ENCODE measurements around the gene ADAM22.

Gene ADAM22

DNA sequence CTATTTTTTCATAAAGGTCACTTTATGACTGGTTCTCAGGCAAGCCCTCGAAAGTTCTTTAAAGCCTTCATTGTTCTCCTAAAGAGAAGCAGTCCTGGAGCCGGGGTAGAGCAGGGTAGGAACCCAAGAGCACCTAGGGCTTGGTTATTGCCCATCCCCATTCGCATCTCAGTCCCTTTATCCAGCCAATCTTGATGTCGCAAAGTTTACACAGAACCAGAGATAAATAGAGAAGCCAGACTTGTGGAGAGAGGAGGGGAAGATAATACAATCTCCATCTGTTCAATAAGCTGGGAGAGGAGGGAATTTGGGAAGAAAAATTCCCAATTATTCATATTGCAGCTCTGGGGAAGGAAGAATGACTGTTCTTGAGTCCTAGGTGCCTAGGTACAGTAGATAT, 292.1 kb downstream of the ADAM22 start:
- Histone ChIP-seq H3K27me3 (no peaks in the 10 kb centered on the region), H3K9me3 (no peaks in the 10 kb centered on the region)
- TF ChIP-seq, protein P1, sequence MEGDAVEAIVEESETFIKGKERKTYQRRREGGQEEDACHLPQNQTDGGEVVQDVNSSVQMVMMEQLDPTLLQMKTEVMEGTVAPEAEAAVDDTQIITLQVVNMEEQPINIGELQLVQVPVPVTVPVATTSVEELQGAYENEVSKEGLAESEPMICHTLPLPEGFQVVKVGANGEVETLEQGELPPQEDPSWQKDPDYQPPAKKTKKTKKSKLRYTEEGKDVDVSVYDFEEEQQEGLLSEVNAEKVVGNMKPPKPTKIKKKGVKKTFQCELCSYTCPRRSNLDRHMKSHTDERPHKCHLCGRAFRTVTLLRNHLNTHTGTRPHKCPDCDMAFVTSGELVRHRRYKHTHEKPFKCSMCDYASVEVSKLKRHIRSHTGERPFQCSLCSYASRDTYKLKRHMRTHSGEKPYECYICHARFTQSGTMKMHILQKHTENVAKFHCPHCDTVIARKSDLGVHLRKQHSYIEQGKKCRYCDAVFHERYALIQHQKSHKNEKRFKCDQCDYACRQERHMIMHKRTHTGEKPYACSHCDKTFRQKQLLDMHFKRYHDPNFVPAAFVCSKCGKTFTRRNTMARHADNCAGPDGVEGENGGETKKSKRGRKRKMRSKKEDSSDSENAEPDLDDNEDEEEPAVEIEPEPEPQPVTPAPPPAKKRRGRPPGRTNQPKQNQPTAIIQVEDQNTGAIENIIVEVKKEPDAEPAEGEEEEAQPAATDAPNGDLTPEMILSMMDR (IDR thresholded peaks at IDR 0.05; ENCODE audit: low read depth, low read length): no peak

DNA sequence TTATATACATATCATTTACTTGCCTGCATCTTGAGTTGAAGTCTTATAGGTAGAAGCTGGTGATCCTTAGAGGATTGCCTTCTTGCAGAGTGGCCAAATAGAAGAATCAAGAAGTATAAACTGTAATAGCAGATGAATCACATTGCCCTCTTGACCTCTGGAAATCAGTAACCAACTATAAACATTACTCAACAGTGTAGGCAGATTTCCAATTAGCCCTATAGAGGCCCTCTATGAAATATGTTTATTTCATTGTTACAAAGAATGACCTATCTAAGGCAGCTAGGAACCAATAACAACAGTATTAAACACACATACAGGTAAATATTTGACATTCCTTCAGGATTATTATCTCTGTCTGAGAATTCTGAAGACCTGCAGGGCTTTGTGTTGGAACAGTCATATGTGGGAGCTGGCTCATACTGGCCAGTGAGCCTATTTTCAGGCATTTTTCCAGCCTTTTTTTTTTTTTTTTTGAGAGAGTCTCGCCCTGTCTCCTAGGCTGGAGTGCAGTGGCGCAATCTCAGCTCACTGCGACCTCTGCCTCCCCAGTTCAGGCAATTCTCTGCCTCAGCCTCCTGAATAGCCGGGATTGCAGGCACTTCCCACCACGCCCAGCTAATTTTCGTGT, 292.9 kb downstream of the ADAM22 start:
- TF ChIP-seq, protein P1 (IDR thresholded peaks at IDR 0.05; ENCODE audit: low read depth, low read length): no peak
- Histone ChIP-seq H3K36me3 (no peaks in the 10 kb centered on the region), H3K9me3 (no peaks in the 10 kb centered on the region), H3K4me3 (ENCODE audit: low read depth, low read length) (no peak overlapping the region), H3K4me1 (no peaks in the 10 kb centered on the region), H3K27me3 (no peaks in the 10 kb centered on the region)
- no peak for DNase-seq

More for the DNA sequence above, 292.1 kb downstream of the ADAM22 start:
- no peaks in the 10 kb centered on the region for H3K36me3 ChIP-seq
- no peaks in the 10 kb centered on the region for H3K4me1 ChIP-seq
- no peak for DNase-seq
- H3K4me3 ChIP-seq (ENCODE audit: low read depth, low read length): no peak overlapping the region

DNA sequence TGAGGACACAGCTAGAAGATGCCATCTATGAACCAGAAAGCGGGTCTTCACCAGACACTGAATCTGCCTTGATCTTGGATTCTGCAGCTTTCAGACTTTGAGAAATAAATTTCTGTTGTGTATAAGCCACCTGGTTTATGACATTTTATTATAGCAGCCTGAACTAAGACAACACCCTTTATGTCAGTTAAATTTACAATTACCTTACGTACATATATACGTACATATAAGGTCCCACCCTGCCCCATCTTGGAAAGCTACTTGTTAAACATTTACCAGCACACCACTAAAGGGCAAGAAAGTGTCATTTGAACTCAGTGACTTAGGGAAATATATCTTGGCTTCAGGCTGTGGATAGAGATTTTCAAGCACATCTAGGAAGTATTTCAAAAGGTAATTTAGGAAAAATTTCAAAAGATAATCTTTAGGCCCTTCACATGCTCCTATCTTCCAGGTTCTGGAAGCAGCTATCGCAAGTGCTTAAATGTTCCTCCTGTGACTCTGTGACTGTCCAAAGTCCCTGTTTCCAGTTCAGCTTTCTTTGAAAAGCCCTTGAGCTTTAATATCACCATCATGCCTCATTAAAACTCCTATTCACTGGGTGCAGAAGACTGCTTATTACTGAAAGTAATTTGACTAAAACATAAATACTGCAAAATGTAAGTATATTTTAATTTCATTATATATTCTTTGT, 295.4 kb downstream of the ADAM22 start:
- no peak for DNase-seq
- Histone ChIP-seq H3K9me3 (no peaks in the 10 kb centered on the region), H3K36me3 (no peaks in the 10 kb centered on the region), H3K4me3 (ENCODE audit: low read depth, low read length) (no peak overlapping the region), H3K4me1 (no peaks in the 10 kb centered on the region), H3K27me3 (no peaks in the 10 kb centered on the region)
- TF ChIP-seq, protein P1 (IDR thresholded peaks at IDR 0.05; ENCODE audit: low read depth, low read length): no peak

DNA sequence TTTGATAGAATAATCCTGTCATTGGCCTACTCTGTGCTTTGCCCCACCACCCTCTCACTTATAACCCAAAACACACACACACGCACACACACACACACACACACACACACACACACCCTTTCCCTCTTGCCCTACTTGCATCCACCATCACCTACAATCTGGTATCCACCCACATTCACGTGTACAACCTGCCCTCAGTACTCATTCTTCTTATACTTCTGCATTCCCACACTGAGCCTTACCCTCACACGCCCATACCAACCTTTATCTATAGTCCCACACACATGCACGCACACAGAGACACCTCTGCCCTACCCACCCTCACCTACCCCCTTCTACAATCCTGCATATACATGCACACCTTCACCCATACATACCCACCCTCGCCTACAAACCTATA, 296.6 kb downstream of the ADAM22 start:
- Histone ChIP-seq H3K4me3 (ENCODE audit: low read depth, low read length) (no peak overlapping the region), H3K4me1 (no peaks in the 10 kb centered on the region), H3K9me3 (no peaks in the 10 kb centered on the region), H3K36me3 (no peaks in the 10 kb centered on the region), H3K27me3 (no peaks in the 10 kb centered on the region)
- TF ChIP-seq, protein P1 (IDR thresholded peaks at IDR 0.05; ENCODE audit: low read depth, low read length): no peak
- DNase-seq: no peak

DNA sequence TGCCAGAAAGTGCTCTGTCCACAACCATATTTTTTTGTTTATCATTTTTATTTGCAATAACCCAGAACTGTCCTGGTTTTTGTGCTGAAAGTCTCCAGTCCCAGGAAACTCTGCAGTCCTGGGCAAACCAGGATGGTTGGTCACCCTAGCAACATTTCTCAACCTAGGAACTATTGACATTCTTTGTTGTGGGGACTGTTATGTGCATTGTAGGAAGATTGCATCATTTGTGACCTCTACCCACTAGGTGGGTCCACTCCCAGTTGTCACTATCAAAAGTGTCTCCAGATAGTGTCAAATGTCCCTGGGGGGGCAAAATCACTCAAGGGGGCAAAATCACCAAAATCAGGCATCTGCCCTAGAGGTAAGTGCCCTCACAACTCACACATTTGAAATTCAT, 299.8 kb downstream of the ADAM22 start:
- no peak for DNase-seq
- TF ChIP-seq, protein P1 (IDR thresholded peaks at IDR 0.05; ENCODE audit: low read depth, low read length): no peak
- Histone ChIP-seq H3K9me3 (no peaks in the 10 kb centered on the region), H3K27me3 (no peaks in the 10 kb centered on the region), H3K4me3 (ENCODE audit: low read depth, low read length) (no peak overlapping the region), H3K4me1 (no peaks in the 10 kb centered on the region), H3K36me3 (no peaks in the 10 kb centered on the region)

DNA sequence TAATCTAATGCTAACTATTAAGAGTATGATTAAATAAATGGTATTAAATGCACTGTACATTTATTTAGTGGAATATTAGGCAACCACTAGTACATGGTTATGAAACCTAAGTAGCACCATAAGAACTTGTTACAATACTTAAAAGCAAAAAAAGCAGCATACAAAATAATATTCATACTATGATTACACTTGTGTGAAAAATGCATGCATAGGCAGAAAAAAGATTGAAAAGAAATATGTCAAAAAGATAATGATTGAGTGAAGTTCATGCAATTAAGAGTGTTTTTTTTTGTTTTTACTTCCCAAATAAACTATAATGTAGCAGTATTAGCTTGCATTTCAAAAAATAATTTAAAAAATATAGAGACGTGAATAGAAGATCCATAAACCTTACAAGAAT, 305.8 kb downstream of the ADAM22 start:
- Histone ChIP-seq H3K36me3 (no peaks in the 10 kb centered on the region), H3K9me3 (no peaks in the 10 kb centered on the region), H3K27me3 (no peaks in the 10 kb centered on the region), H3K4me3 (ENCODE audit: low read depth, low read length) (no peak overlapping the region), H3K4me1 (peaks cover 5% of the 10 kb centered on the region; the same call in 1 of the 2 replicates)
- no peak for DNase-seq
- TF ChIP-seq, protein P1 (IDR thresholded peaks at IDR 0.05; ENCODE audit: low read depth, low read length): no peak

Measured in BE2C (cell line).